HCT116 (cell line): ENCODE measurements around the gene TNFSF11. TPM values are rescaled to one million over a fixed set of nuclear protein-coding genes. Genes with fewer than 3 reads are reported as not detected.

Experiments
- ATAC-seq: fragments of 200-7000 bp; cut with Tn5 transposase; 2 replicates; pipeline ENCODE4 v1.9.1; 2020; ENCODE audit warnings: mild to moderate bottlenecking, moderate library complexity
- BruUV-seq: library from RNA; stranded (reverse); fragments of 400-500 nt; replicated peaks from 2 replicates; lab custom pipeline; 2021; lab: Mats Ljungman, UMichigan
- CTCF ChIA-PET: fragments of 300-600 bp; sonication (Branson Sonifier 250); formaldehyde crosslinking; loops from one replicate; lab custom pipeline; 2021; ENCODE audit warnings: antibody characterized with exemption; lab: Charles Lee
- POLR2A ChIA-PET: fragments of 300-600, 350-600 bp; sonication (Branson Sonifier 250); formaldehyde crosslinking; loops from one replicate; lab custom pipeline; 2021; ENCODE audit warnings: antibody characterized with exemption; lab: Charles Lee
- RAD21 ChIA-PET, 2 experiments: fragments of 300-600 bp; sonication (Branson Sonifier 250); formaldehyde crosslinking; loops; one replicate each; lab custom pipeline; 2023; ENCODE audit warnings: low total read pairs in 2 of 2; ENCODE audit not compliant: uncharacterized antibody in 2 of 2, unreplicated experiment in 2 of 2, low non-redundant PET in 1 of 2; lab: Charles Lee
- DNase-seq: peaks from one replicate; pipeline ENCODE4 v3.0.0-alpha.2; 2010; ENCODE audit warnings: low read depth, low spot score
- H2AFZ ChIP-seq: fragments of 200-600 bp; shearing (Covaris generic), sonication (generic); 2 replicates; pipeline ENCODE4 v1.6.1; 2017; ENCODE audit warnings: low read depth, mixed run types, mixed read lengths, antibody characterized with exemption, low read length; ENCODE audit not compliant: poor library complexity, severe bottlenecking
- H3K27ac ChIP-seq: 2 replicates; pipeline ENCODE4 v1.5.1; 2012; ENCODE audit warnings: low read depth, low read length
- H3K27me3 ChIP-seq: fragments of 200-600 bp; sonication (generic); 2 replicates; pipeline ENCODE4 v1.6.1; 2016; ENCODE audit warnings: mixed run types, low read length, mixed read lengths; ENCODE audit not compliant: insufficient read depth
- H3K36me3 ChIP-seq, 2 experiments: fragments of 200-500 bp in 1 of 2; fragments of 200-600 bp in 1 of 2; sonication (Bioruptor generic) in 1 of 2; sonication (generic) in 1 of 2; 2 replicates each; pipeline versions ENCODE4 v1.5.1 to v1.6.1; 2014 to 2016; ENCODE audit warnings: low read length in 2 of 2, inconsistent platforms in 1 of 2, mixed read lengths in 1 of 2, mixed run types in 1 of 2; ENCODE audit not compliant: insufficient read depth in 2 of 2, control insufficient read depth in 1 of 2
- H3K4me1 ChIP-seq, 2 experiments: fragments of 200-600 bp in 1 of 2; sonication (generic) in 1 of 2; 2 replicates each; pipeline versions ENCODE4 v1.5.1 to v1.6.1; 2012 to 2017; ENCODE audit warnings: low read length in 2 of 2, inconsistent platforms in 1 of 2, mild to moderate bottlenecking in 1 of 2, mixed read lengths in 1 of 2, mixed run types in 1 of 2, moderate library complexity in 1 of 2; ENCODE audit not compliant: insufficient read depth in 2 of 2, control insufficient read depth in 1 of 2
- H3K4me2 ChIP-seq: fragments of 200-600 bp; sonication (generic); 2 replicates; pipeline ENCODE4 v1.6.1; 2017; ENCODE audit warnings: mixed run types, low read length, mixed read lengths
- H3K4me3 ChIP-seq, 2 experiments: fragments of 200-600 bp in 1 of 2; sonication (generic) in 1 of 2; replicated peaks in 1 of 2; 2 replicates each; pipeline ENCODE4 v1.5.1; 2011 to 2016; ENCODE audit warnings: low read length in 2 of 2, control low read depth in 1 of 2, low read depth in 1 of 2, mild to moderate bottlenecking in 1 of 2, mixed read lengths in 1 of 2, mixed run types in 1 of 2
- H3K79me2 ChIP-seq: fragments of 200-600 bp; sonication (generic); 2 replicates; pipeline ENCODE4 v1.6.1; 2017; ENCODE audit warnings: mild to moderate bottlenecking, mixed run types, low read length, moderate library complexity, mixed read lengths; ENCODE audit not compliant: insufficient read depth
- H3K9ac ChIP-seq: fragments of 200-600 bp; sonication (generic); 2 replicates; pipeline ENCODE4 v1.6.1; 2016; ENCODE audit warnings: low read length, mixed read lengths
- H3K9me2 ChIP-seq: fragments of 200-600 bp; sonication (generic), shearing (Covaris generic); 2 replicates; pipeline ENCODE4 v1.6.1; 2017; ENCODE audit warnings: mixed run types, mild to moderate bottlenecking, moderate library complexity; ENCODE audit not compliant: insufficient read depth
- H3K9me3 ChIP-seq, 2 experiments: fragments of 200-500 bp in 1 of 2; fragments of 200-600 bp in 1 of 2; sonication (Bioruptor generic) in 1 of 2; sonication (generic) in 1 of 2; 2 replicates each; pipeline ENCODE4 v1.6.1; 2014 to 2017; ENCODE audit warnings: low read length in 2 of 2, mixed read lengths in 2 of 2, inconsistent platforms in 1 of 2, low read depth in 1 of 2, mild to moderate bottlenecking in 1 of 2, mixed run types in 1 of 2, moderate library complexity in 1 of 2; ENCODE audit not compliant: control insufficient read depth in 1 of 2, insufficient read depth in 1 of 2
- H4K20me1 ChIP-seq: fragments of 200-600 bp; sonication (generic), shearing (Covaris generic); 2 replicates; pipeline ENCODE4 v1.6.1; 2017; ENCODE audit warnings: mixed run types, mild to moderate bottlenecking, moderate library complexity; ENCODE audit not compliant: insufficient read depth
- CEBPB ChIP-seq: IDR thresholded peaks from 2 replicates; pipeline ENCODE4 v1.6.1; 2012; ENCODE audit warnings: low read depth
- ELF1 ChIP-seq: IDR thresholded peaks from 2 replicates; pipeline ENCODE4 v1.6.1; 2012; ENCODE audit warnings: low read depth, borderline replicate concordance
- EZH2phosphoT487 ChIP-seq: fragments of 200-600 bp; IDR thresholded peaks from 2 replicates; pipeline ENCODE4 v1.6.1; 2018; ENCODE audit warnings: antibody characterized with exemption, borderline replicate concordance
- FOSL1 ChIP-seq: IDR thresholded peaks from 2 replicates; pipeline ENCODE4 v1.6.1; 2012; ENCODE audit warnings: low read depth
- JUND ChIP-seq: IDR thresholded peaks from 2 replicates; pipeline ENCODE4 v1.6.1; 2012
- SIN3A ChIP-seq: IDR thresholded peaks from 2 replicates; pipeline ENCODE4 v1.6.1; 2012; ENCODE audit warnings: low read depth
- YY1 ChIP-seq: IDR thresholded peaks from 2 replicates; pipeline ENCODE4 v1.6.1; 2011; ENCODE audit warnings: low read length, low read depth, moderate library complexity, mild to moderate bottlenecking; ENCODE audit not compliant: insufficient replicate concordance; ENCODE audit errors: extremely low read depth
- ZFX ChIP-seq: fragments of 450-650 bp; IDR thresholded peaks from 2 replicates; pipeline ENCODE4 v1.6.1; 2017
- ZNF274 ChIP-seq: fragments of 200-500 bp; sonication (Bioruptor generic); IDR thresholded peaks from 2 replicates; pipeline ENCODE4 v1.6.1; 2014; ENCODE audit warnings: mild to moderate bottlenecking, low read depth, low read length, inconsistent platforms
- intact Hi-C: fragments of 100-400 bp; cut with micrococcal nuclease; formaldehyde crosslinking; loops from 2 replicates; pipeline ENCODE4 v1.10.0; 2022
- total RNA-seq: library from RNA; stranded (reverse); gene quantifications from one replicate; pipeline ENCODE4 v1.2.1, GENCODE V29; 2021; ENCODE audit not compliant: unreplicated experiment
- TF ChIP-seq, protein P1 (sequence below): IDR thresholded peaks from 2 replicates; pipeline ENCODE4 v1.6.1; 2011; ENCODE audit warnings: mild to moderate bottlenecking, low read length, moderate library complexity; ENCODE audit not compliant: insufficient replicate concordance; ENCODE audit errors: extremely low read depth
- TF ChIP-seq, protein P2 (sequence below): IDR thresholded peaks from 2 replicates; pipeline ENCODE4 v1.6.1; 2012; ENCODE audit warnings: low read depth
- TF ChIP-seq, protein P3 (sequence below): IDR thresholded peaks from 2 replicates; pipeline ENCODE4 v1.6.1; 2012

Gene TNFSF11
- total RNA-seq, 1 experiment from 2014 or later: not detected

DNA sequence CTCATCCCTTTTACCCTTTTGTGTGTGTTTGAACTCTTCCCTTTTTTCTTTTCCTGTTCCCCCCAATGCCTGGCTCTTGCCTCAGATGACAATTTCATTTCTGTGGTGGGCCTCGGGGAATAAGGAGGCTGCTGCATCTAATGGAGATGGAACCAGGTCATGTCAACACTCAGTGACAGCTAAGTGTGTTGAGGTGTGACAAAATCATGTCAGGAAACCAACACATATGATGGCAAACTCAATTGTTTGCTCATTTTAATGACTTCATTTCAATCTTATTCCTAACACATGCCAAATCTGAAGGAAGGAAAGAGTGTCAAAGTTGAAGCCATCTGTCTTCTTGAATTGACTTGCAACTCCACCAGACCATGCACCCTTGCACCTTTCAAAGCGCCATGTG, 36.7 kb downstream of the TNFSF11 start:
- H3K4me2 ChIP-seq: no peak overlapping the region
- no peak for DNase-seq
- H3K9ac ChIP-seq: no peak overlapping the region
- no peaks in the 10 kb centered on the region for H3K9me2 ChIP-seq
- peaks cover 15% of the 10 kb centered on the region; the same call in 1 of the 2 replicates for H3K27me3 ChIP-seq
- H3K79me2 ChIP-seq: no peaks in the 10 kb centered on the region
- no peak overlapping the region for H2AFZ ChIP-seq
- CTCF ChIA-PET: no interaction called here
- no peaks in the 10 kb centered on the region for H3K9me3 ChIP-seq
- no peaks in the 10 kb centered on the region for H4K20me1 ChIP-seq
- no peak overlapping the region for H3K4me3 ChIP-seq
- no peaks in the 10 kb centered on the region for H3K4me1 ChIP-seq
- no peak overlapping the region for H3K27ac ChIP-seq
- no peak for ATAC-seq
- RAD21 ChIA-PET: no interaction called here
- intact Hi-C loops: no loop called here
- BruUV-seq: no TSS peak
- no peak for TF ChIP-seq CEBPB
- no peak for TF ChIP-seq ZFX
- no peak for TF ChIP-seq ZNF274
- TF ChIP-seq EZH2phosphoT487: no peak
- POLR2A ChIA-PET: no interaction called here
- no peaks in the 10 kb centered on the region for H3K36me3 ChIP-seq

DNA sequence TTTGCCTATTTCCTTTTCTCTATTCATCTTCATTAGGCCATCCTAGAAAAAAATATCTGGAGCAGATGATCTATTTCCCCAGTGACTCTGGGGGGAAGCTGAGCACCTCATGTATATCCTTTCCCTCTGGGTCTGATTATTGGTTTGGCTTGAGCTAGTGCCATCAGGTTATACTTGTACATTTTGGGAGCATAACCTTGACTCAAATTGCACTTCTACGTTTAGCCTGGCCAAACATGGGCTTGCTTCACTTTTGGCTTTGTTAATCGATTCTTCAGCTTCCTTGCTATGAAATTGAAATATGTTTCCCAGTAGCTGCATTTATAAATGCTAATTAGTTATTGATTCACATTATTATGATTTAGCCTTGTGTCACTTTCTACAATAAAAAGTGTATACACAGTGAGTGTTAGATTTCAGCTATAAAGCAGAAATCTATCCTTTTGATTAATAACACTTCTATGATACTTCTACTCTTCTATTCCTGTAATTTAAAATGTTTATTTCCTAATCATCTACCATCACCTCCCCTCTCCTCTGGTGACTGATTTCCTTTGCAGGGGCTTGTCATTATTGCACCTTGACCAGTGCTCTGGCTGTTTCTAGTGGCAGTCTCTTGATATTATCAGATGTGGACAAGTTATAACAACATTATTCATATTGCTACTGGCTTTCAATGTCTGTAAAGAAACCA, 37.3 kb downstream of the TNFSF11 start:
- Histone ChIP-seq H4K20me1 (no peaks in the 10 kb centered on the region), H3K36me3 (no peaks in the 10 kb centered on the region), H2AFZ (no peak overlapping the region), H3K4me2 (no peak overlapping the region), H3K27ac (no peak overlapping the region), H3K4me3 (no peak overlapping the region), H3K27me3 (peaks cover 15% of the 10 kb centered on the region; the same call in 1 of the 2 replicates), H3K9ac (no peak overlapping the region), H3K4me1 (no peaks in the 10 kb centered on the region), H3K9me3 (no peaks in the 10 kb centered on the region), H3K9me2 (no peaks in the 10 kb centered on the region), H3K79me2 (no peaks in the 10 kb centered on the region)
- no peak for DNase-seq
- ChIA-PET POLR2A (no interaction called here), RAD21 (interaction anchor here in 1 of 2 experiments (0.7 kb wide), 1 partner anchor 315 kb away, joined by 4 read pairs; no protein-coding TSS in a partner anchor), CTCF (no interaction called here)
- BruUV-seq: no TSS peak
- intact Hi-C loops: no loop called here
- ATAC-seq: no peak
- TF ChIP-seq ELF1 (no peak), FOSL1 (no peak), ZNF274 (no peak), CEBPB (no peak), SIN3A (no peak), ZFX (no peak), YY1 (no peak), JUND (no peak)
- TF ChIP-seq, protein P1, sequence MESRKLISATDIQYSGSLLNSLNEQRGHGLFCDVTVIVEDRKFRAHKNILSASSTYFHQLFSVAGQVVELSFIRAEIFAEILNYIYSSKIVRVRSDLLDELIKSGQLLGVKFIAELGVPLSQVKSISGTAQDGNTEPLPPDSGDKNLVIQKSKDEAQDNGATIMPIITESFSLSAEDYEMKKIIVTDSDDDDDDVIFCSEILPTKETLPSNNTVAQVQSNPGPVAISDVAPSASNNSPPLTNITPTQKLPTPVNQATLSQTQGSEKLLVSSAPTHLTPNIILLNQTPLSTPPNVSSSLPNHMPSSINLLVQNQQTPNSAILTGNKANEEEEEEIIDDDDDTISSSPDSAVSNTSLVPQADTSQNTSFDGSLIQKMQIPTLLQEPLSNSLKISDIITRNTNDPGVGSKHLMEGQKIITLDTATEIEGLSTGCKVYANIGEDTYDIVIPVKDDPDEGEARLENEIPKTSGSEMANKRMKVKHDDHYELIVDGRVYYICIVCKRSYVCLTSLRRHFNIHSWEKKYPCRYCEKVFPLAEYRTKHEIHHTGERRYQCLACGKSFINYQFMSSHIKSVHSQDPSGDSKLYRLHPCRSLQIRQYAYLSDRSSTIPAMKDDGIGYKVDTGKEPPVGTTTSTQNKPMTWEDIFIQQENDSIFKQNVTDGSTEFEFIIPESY: no peak
- TF ChIP-seq, protein P2, sequence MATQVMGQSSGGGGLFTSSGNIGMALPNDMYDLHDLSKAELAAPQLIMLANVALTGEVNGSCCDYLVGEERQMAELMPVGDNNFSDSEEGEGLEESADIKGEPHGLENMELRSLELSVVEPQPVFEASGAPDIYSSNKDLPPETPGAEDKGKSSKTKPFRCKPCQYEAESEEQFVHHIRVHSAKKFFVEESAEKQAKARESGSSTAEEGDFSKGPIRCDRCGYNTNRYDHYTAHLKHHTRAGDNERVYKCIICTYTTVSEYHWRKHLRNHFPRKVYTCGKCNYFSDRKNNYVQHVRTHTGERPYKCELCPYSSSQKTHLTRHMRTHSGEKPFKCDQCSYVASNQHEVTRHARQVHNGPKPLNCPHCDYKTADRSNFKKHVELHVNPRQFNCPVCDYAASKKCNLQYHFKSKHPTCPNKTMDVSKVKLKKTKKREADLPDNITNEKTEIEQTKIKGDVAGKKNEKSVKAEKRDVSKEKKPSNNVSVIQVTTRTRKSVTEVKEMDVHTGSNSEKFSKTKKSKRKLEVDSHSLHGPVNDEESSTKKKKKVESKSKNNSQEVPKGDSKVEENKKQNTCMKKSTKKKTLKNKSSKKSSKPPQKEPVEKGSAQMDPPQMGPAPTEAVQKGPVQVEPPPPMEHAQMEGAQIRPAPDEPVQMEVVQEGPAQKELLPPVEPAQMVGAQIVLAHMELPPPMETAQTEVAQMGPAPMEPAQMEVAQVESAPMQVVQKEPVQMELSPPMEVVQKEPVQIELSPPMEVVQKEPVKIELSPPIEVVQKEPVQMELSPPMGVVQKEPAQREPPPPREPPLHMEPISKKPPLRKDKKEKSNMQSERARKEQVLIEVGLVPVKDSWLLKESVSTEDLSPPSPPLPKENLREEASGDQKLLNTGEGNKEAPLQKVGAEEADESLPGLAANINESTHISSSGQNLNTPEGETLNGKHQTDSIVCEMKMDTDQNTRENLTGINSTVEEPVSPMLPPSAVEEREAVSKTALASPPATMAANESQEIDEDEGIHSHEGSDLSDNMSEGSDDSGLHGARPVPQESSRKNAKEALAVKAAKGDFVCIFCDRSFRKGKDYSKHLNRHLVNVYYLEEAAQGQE: no peak
- TF ChIP-seq, protein P3, sequence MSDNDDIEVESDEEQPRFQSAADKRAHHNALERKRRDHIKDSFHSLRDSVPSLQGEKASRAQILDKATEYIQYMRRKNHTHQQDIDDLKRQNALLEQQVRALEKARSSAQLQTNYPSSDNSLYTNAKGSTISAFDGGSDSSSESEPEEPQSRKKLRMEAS: no peak
